ENCODE measurements around the gene ZNF385C. TPM values are rescaled to one million over a fixed set of nuclear protein-coding genes. Genes with fewer than 3 reads are reported as not detected.

The ZNF385C gene
- polyA plus RNA-seq, 1 donor (not counting 4 experiments of a cell fraction or from before 2014, with no cell fraction given): 0.09 TPM

GRCh38 chr17:42018339-42018738 lies 79.9 kb downstream of the ZNF385C start:
- Histone ChIP-seq H3K4me3 (ENCODE audit: control insufficient read depth in 2 of 3, extremely low read depth in 1 of 3, insufficient read depth in 2 of 3, low read depth in 1 of 3, low read length in 3 of 3) (peak overlapping the region; percentile 69 to 94 (median 82)), H3K9ac (ENCODE audit: control insufficient read depth, extremely low read depth, insufficient read depth, low read length) (peak overlapping the region; percentile 95), H3K9me1 (ENCODE audit: control insufficient read depth, extremely low read depth, insufficient read depth, low read length) (no peaks in the 10 kb centered on the region), H3K36me3 (ENCODE audit: control insufficient read depth in 2 of 2, extremely low read depth in 1 of 2, insufficient read depth in 2 of 2, low read length in 2 of 2) (peaks cover 8 to 22% of the 10 kb centered on the region in 2 experiments), H3K79me2 (ENCODE audit: control insufficient read depth, insufficient read depth, low read length) (peaks cover 59% of the 10 kb centered on the region), H3K27me3 (ENCODE audit: control insufficient read depth, extremely low read depth, insufficient read depth, low read length) (no peaks in the 10 kb centered on the region), H2AFZ (ENCODE audit: control insufficient read depth, low read length) (peak overlapping the region; percentile 43), H3K4me2 (ENCODE audit: control insufficient read depth, extremely low read depth, insufficient read depth, low read depth, low read length) (peak overlapping the region; percentile 84), H3K9me3 (ENCODE audit: control insufficient read depth, low read depth, low read length) (no peaks in the 10 kb centered on the region), H3K4me1 (ENCODE audit: control insufficient read depth, extremely low read depth, insufficient read depth, low read length) (peaks cover 22% of the 10 kb centered on the region), H3K27ac (ENCODE audit: control insufficient read depth, insufficient read depth, low read length) (peak overlapping the region; percentile 82), H4K20me1 (ENCODE audit: control insufficient read depth, extremely low read depth, insufficient read depth, low read length) (no peaks in the 10 kb centered on the region)
- FAIRE-seq: no peak
- TF ChIP-seq, protein P1, sequence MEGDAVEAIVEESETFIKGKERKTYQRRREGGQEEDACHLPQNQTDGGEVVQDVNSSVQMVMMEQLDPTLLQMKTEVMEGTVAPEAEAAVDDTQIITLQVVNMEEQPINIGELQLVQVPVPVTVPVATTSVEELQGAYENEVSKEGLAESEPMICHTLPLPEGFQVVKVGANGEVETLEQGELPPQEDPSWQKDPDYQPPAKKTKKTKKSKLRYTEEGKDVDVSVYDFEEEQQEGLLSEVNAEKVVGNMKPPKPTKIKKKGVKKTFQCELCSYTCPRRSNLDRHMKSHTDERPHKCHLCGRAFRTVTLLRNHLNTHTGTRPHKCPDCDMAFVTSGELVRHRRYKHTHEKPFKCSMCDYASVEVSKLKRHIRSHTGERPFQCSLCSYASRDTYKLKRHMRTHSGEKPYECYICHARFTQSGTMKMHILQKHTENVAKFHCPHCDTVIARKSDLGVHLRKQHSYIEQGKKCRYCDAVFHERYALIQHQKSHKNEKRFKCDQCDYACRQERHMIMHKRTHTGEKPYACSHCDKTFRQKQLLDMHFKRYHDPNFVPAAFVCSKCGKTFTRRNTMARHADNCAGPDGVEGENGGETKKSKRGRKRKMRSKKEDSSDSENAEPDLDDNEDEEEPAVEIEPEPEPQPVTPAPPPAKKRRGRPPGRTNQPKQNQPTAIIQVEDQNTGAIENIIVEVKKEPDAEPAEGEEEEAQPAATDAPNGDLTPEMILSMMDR (optimal IDR thresholded peaks at IDR 0.05 in 1 of 3, IDR thresholded peaks at IDR 0.05 in 1 of 3, conservative IDR thresholded peaks at IDR 0.05 in 1 of 3; ENCODE audit: extremely low read depth in 1 of 3, insufficient read depth in 2 of 3, low read length in 3 of 3): no peak
- dilution Hi-C loops (cut with MboI; ENCODE audit: extremely low pct_ligation_motif_present, low sequenced_read_pairs): no loop called here
- no peak for DNase-seq (ENCODE audit: low read depth, low spot score)

DNA sequence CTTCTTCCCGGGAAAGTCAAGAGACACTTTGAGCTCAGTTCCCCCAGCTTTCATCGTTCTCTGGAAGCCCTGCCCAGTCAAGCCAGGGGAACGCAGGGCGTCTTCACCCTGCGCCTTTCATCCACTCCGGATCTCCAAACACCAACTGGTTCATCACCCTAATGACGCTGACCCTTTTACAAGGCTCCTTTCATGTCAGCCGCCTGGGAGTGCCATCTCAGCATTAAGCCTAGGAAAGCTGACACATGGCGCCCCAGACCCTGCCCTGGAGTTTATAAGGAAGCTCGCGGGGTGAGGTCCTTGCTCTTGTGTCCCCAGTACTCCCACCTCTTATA lies 80.4 kb downstream of the ZNF385C start:
- Histone ChIP-seq H3K9me1 (ENCODE audit: control insufficient read depth, extremely low read depth, insufficient read depth, low read length) (no peaks in the 10 kb centered on the region), H3K4me2 (ENCODE audit: control insufficient read depth, extremely low read depth, insufficient read depth, low read depth, low read length) (peak overlapping the region; percentile 84), H4K20me1 (ENCODE audit: control insufficient read depth, extremely low read depth, insufficient read depth, low read length) (no peaks in the 10 kb centered on the region), H3K9me3 (ENCODE audit: control insufficient read depth, low read depth, low read length) (no peaks in the 10 kb centered on the region), H2AFZ (ENCODE audit: control insufficient read depth, low read length) (peak overlapping the region; percentile 43), H3K36me3 (ENCODE audit: control insufficient read depth in 2 of 2, extremely low read depth in 1 of 2, insufficient read depth in 2 of 2, low read length in 2 of 2) (peaks cover 5 to 17% of the 10 kb centered on the region in 2 experiments), H3K27me3 (ENCODE audit: control insufficient read depth, extremely low read depth, insufficient read depth, low read length) (no peaks in the 10 kb centered on the region), H3K27ac (ENCODE audit: control insufficient read depth, insufficient read depth, low read length) (peak overlapping the region; percentile 82), H3K9ac (ENCODE audit: control insufficient read depth, extremely low read depth, insufficient read depth, low read length) (peak overlapping the region; percentile 95), H3K79me2 (ENCODE audit: control insufficient read depth, insufficient read depth, low read length) (peaks cover 65% of the 10 kb centered on the region), H3K4me3 (ENCODE audit: control insufficient read depth in 2 of 3, extremely low read depth in 1 of 3, insufficient read depth in 2 of 3, low read depth in 1 of 3, low read length in 3 of 3) (peak overlapping the region; percentile 69 to 94 (median 82)), H3K4me1 (ENCODE audit: control insufficient read depth, extremely low read depth, insufficient read depth, low read length) (peaks cover 22% of the 10 kb centered on the region)
- no peak for FAIRE-seq
- dilution Hi-C loops (cut with MboI; ENCODE audit: extremely low pct_ligation_motif_present, low sequenced_read_pairs): no loop called here
- DNase-seq (ENCODE audit: low read depth, low spot score): no peak
- no peak for TF ChIP-seq EZH2 (IDR thresholded peaks at IDR 0.05; ENCODE audit: low read length)
- TF ChIP-seq, protein P1 (optimal IDR thresholded peaks at IDR 0.05 in 1 of 3, IDR thresholded peaks at IDR 0.05 in 1 of 3, conservative IDR thresholded peaks at IDR 0.05 in 1 of 3; ENCODE audit: extremely low read depth in 1 of 3, insufficient read depth in 2 of 3, low read length in 3 of 3): no peak
